Measurements from ENCODE around the gene PDE8B. TPM values are rescaled to one million over a fixed set of nuclear protein-coding genes. Genes with fewer than 3 reads are reported as not detected.

The PDE8B gene
- total and polyA plus RNA-seq, 2 donors from 2014 or later, result 3.7 to 4.5 TPM

GRCh38 chr5:77282337-77283027, 72.0 kb downstream of the PDE8B start:
- Histone ChIP-seq H3K36me3 (ENCODE audit: control insufficient read depth in 2 of 3, insufficient read depth in 3 of 3, low read length in 3 of 3) (no peaks in the 10 kb centered on the region), H3K4me3 (ENCODE audit: low read length in 3 of 3) (no peak overlapping the region), H3K4me1 (ENCODE audit: control insufficient read depth in 2 of 3, insufficient read depth in 2 of 3, low read depth in 1 of 3, low read length in 3 of 3) (peaks cover 0 to 2% (median 0%) of the 10 kb centered on the region in 3 donors), H3K9ac (ENCODE audit: low read length in 3 of 3) (no peak overlapping the region), H3K9me3 (ENCODE audit: control insufficient read depth in 2 of 3, insufficient read depth in 1 of 3, low read length in 3 of 3) (no peaks in the 10 kb centered on the region), H3K27me3 (ENCODE audit: control insufficient read depth, insufficient read depth, low read length) (no peaks in the 10 kb centered on the region), H3K27ac (ENCODE audit: low read depth in 2 of 2, low read length in 2 of 2) (no peak overlapping the region)
- DNase-seq, result no peak
- TF ChIP-seq CTCF (IDR thresholded peaks at IDR 0.05; ENCODE audit: borderline replicate concordance, extremely low read depth, insufficient read depth), result no peak
- no peak for FAIRE-seq
- intact Hi-C loops (cut with DNase I), result no loop called here

- DNase-seq (no peak), FAIRE-seq (no peak)
- no peaks in the 10 kb centered on the region for H3K9me3 ChIP-seq (ENCODE audit: control insufficient read depth in 2 of 3, insufficient read depth in 1 of 3, low read length in 3 of 3)
- H3K9ac ChIP-seq (ENCODE audit: low read length in 3 of 3), result no peak overlapping the region
- intact Hi-C loops (cut with DNase I), result no loop called here
- TF ChIP-seq CTCF (IDR thresholded peaks at IDR 0.05; ENCODE audit: borderline replicate concordance, extremely low read depth, insufficient read depth), result no peak
- no peaks in the 10 kb centered on the region for H3K27me3 ChIP-seq (ENCODE audit: control insufficient read depth, insufficient read depth, low read length)
- H3K4me3 ChIP-seq (ENCODE audit: low read length in 3 of 3), result no peak overlapping the region
- no peaks in the 10 kb centered on the region for H3K36me3 ChIP-seq (ENCODE audit: control insufficient read depth in 2 of 3, insufficient read depth in 3 of 3, low read length in 3 of 3)
- no peaks in the 10 kb centered on the region for H3K4me1 ChIP-seq (ENCODE audit: control insufficient read depth in 2 of 3, insufficient read depth in 2 of 3, low read depth in 1 of 3, low read length in 3 of 3)
- no peak overlapping the region for H3K27ac ChIP-seq (ENCODE audit: low read depth in 2 of 2, low read length in 2 of 2)
These were observed 74.9 kb downstream of the PDE8B start for GRCh38 chr5:77285251-77285841.

GRCh38 chr5:77292026-77292757, 81.7 kb downstream of the PDE8B start:
- Histone ChIP-seq H3K4me1 (ENCODE audit: control insufficient read depth in 2 of 3, insufficient read depth in 2 of 3, low read depth in 1 of 3, low read length in 3 of 3) (no peaks in the 10 kb centered on the region), H3K27ac (ENCODE audit: low read depth in 2 of 2, low read length in 2 of 2) (no peak overlapping the region), H3K27me3 (ENCODE audit: control insufficient read depth, insufficient read depth, low read length) (no peaks in the 10 kb centered on the region), H3K4me3 (ENCODE audit: low read length in 3 of 3) (no peak overlapping the region), H3K9ac (ENCODE audit: low read length in 3 of 3) (no peak overlapping the region), H3K9me3 (ENCODE audit: control insufficient read depth in 2 of 3, insufficient read depth in 1 of 3, low read length in 3 of 3) (no peaks in the 10 kb centered on the region), H3K36me3 (ENCODE audit: control insufficient read depth in 2 of 3, insufficient read depth in 3 of 3, low read length in 3 of 3) (no peaks in the 10 kb centered on the region)
- intact Hi-C loops (cut with DNase I), result no loop called here
- no peak for FAIRE-seq
- TF ChIP-seq CTCF (IDR thresholded peaks at IDR 0.05; ENCODE audit: borderline replicate concordance, extremely low read depth, insufficient read depth), result no peak
- no peak for DNase-seq

Measured in kidney (tissue), 14 donors.